Pulmonary artery endothelial cell (primary cell): Measurements from ENCODE around the gene GAS6. TPM values are rescaled to one million over a fixed set of nuclear protein-coding genes. Genes with fewer than 3 reads are reported as not detected.
"Not testable (repeated sequence)": the region's sequence is repeated elsewhere in the genome, so short reads cannot be mapped to it uniquely, and the experiment has no call there.

Source experiments
- DNase-seq: peaks from one replicate; pipeline ENCODE4 v3.0.0-alpha.2; 2011; ENCODE audit warnings: low read depth, low spot score
- total RNA-seq: library from RNA; depleted of rRNA; stranded (reverse); fragments of >200 nt; gene quantifications from 2 replicates; pipeline ENCODE4 v1.2.3, GENCODE V29; 2014

Gene GAS6
- total RNA-seq, result 92.5 and 127 TPM in 2 replicates

DNA sequence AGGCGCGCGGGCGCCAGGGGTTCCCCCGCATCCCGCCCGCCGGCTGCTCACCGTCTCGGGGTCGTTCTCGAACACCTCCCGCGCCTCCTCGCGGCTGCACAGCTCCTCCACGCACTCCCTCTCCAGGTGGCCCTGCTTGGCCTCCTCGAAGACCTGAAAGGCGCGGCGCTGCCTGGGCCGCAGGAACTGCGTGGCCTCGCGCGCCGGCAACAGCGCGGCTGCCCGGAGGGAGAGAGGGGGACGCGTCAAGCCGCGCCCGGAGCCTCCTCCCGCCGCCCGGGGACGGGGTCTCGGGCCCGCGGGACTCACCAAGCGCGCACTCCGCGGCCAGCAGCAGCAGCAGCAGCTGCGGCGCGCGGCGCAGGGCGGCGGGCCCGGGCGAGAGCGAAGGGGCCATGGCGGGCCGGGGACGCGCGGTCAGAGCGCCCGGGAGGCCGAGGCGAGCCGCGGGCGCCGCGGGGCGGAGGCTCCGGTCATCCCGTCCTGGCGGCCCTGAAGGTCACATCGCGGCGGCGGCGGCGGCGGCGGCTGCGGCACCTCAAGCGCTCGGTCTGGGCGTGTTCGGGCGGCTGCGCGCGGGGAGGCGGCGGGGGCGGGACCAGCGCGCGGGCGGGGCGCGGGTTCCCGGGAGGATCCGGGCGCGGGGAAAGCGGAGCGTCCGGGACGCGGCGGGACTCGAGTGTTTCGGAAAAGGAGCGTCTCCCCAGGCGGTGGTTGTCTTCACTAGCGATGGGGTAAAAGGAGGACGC is at the start of gene GAS6:
Gene GAS6, minus strand, starts transcription at position 553 of the 749 bp plus-strand sequence. Its CDS starts 156 bp downstream, at position 397.
- no peak for DNase-seq

DNA sequence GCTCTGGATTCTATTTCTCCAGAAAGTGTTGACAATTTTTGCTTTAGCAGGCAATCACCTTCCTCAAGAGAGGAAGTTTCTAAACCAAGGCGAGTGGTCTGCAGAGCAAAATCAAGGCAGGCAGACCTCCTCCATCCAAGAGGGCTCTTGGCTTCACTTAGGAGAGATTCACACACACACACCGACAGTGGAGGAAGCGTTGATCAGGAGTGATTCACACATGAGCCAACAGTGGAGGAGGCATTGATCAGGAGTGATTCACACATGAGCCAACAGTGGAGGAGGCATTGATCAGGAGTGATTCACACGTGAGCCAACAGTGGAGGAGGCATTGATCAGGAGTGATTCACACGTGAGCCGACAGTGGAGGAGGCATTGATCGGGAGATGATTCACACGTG is 49.5 kb upstream of the GAS6 start:
- DNase-seq, result not testable (repeated sequence)

DNA sequence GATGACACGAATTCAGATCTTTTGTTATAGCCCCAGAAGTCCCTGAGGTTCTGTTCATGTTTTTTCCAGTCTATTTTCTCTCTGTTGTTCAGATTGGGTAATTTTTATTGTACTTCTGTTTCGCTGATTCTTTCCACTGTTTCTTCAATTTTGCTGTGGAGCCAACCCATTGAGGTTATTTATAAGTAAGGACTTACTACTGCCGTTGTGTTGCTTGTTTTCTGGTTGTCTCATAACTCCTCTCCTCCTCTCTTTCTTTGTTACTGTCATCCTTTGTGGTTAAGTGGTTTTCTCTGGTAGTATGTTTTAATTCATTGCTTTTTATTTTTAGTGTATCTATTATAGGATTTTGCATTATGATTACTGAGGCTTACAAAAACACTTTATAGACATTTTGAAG is 48.7 kb upstream of the GAS6 start:
- no peak for DNase-seq

DNA sequence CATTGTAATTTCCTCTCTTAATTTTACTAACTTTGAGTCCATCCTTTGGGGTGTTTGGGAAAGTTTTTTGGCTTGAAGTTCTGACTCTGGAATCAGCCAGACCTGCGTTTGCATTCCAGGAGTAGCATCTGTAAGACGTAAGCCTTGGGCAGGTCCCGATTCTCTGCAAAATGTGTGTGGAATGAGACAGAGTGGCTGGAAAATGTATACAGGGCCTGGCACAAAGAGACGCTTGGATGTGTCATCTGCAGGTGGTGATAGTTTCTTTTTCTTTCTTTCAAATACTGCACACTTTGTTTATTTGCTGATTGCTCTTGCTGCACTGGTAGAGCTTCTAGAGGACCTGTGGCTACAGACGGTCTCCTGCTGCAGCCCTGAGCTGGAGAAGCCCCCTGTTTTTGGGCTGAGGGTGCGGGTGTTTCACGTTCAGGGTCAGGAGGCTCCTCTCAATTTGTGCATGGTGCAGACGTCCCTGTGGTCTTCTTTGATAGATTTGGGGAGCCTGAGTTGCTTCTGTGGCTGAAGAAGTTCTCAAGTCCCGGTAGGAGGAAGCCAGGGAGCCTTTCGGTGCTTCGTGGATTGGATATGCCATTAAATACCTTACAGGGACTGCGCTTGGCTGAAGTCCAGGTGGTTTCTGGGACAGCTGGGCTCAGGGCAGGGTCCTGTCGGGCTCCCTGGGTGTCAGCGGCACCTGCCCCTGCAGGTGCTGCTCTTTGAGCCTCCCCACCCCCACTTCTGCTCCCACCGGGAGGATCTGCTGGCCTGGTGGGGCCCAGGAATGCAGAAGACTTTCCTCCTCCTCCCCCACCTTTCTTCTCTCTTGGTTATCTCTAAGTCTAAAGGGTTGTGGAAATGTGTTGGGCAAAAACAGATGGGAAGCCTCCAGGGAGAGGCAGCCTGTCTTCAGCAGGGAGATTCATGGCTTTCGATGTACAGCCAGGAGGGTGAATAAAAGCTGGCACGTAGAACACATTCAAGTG is 44.0 kb upstream of the GAS6 start:
- DNase-seq, result no peak

DNA sequence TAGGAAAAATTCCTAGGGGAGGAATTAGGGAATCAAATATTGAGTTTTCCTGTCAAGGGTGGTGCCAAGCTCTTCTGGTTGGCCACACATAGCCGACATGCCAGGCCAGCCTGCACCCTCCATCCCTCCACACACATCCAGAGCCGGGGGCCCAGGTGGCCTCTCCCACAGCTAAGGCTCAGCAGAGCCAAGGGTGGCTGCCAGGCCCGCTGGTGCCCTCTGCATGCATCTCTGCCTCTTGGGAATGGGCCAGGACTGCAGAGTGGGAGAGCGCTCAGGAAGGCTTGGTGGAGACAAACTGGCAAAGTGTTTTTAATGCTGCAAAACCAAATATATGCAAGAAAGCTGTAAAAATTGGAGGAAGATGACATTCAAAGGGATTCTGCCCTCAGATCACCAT is 42.7 kb upstream of the GAS6 start:
- no peak for DNase-seq

DNA sequence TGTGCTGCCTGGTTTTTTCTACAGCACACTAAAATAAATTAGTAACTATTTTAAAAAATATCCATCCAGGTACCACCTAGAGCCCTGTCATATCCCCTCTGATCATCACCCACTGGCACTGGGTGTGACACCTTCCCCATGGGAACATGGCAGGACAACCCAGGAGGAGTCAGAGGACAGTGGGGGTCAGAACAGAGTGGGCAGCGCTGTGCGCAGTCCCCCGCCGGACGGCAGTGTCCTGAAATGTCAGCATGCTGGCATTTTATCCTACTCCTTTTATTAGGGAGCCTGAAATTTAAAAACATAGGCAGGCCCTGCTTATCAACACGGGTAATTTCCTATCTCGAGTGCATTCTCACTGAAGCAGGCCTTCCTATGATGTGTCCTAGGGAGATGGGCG is 42.1 kb upstream of the GAS6 start:
- no peak for DNase-seq

DNA sequence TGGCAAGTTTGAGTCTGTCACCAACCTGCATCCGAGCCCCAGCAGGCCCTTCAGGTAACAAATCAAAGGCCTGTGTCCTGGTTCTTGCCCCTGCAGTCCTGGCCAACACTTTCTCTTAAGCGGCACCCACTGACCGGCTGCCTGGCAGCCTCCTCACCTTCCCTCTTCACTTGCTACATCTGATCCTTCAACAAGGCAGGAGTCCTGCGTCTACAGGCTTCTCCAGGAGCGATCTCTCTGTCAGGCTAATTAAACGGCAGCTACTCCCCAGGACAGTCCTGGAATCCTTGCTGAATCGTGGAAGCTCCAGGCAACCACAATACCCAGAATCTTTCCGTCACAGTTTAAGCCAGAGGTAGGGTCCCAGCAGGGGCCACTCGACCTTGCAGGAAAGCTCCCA is 41.1 kb upstream of the GAS6 start:
- no peak for DNase-seq

DNA sequence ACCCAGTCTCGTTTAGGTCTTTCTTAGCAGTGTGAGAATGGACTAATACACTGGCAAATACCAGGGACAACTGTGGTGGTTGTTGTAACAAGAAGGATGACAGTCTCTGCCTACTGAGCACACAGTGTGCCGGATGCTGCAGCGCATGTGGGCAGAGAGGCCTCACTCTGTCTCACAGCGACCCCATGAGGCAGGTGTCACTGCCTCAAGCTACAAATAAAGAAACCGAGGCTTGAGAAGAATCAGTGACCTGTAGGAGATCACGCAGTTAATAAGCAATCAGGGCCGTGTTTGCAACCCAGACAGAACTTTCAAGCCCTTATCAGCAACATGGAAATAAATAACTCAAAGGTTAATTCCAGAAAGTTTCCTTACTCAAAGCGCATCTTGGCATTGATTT is 40.5 kb upstream of the GAS6 start:
- DNase-seq, result no peak

DNA sequence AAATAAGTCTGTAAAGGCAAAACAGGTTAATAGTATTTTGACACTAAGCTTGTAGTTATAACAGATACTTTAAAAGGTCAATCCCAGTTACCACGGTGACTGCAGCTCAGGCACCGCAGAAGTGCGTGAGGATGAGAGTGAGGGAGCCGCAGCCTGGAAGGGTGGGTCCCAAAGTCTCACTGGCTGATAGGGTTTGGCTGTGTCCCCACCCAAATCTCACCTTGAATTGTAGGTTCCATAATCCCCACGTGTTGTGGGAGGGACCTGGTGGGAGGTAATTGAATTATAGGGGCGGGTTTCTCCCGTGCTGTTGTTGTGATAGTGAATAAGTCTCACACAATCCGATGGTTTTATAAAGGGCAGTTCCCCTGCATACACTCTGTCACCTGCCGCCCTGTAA is 40.0 kb upstream of the GAS6 start:
- DNase-seq, result no peak

DNA sequence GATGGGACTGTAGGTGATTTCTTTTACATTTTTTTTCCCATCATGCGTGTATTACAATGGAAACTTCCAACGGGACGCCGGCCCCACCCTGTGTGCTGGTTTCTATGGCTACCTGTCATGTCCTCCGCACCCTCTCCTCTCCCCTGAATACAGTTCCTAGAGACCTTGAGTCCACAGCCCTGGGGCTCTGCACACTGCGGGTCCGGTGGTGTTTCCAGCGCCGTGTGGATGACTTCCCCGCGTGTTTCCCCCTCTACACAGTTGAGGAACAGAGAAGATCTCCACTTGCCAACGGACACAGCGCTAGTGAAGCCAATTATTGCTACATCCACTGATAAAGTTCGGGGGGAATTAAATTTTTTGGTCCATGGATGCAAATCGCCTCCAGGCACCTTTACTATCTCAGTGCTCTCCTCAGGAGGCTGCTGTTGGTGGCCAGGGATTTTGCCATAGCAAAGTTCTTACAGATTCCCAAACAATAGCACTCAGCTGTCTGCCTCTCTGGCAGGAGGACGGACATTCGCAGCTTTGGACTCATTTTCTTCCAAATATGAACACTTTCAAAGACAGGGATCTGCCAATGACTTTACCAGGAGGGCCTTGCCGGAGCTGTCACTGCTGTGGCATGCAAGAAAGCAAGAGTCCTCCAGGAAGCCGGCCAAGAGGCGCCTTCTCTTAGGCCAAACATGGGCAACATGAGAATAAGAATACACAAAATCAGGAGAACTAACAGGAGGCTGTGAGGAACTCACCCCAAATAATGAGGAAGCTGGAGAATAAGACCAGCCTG is 39.3 kb upstream of the GAS6 start:
- DNase-seq, result no peak

DNA sequence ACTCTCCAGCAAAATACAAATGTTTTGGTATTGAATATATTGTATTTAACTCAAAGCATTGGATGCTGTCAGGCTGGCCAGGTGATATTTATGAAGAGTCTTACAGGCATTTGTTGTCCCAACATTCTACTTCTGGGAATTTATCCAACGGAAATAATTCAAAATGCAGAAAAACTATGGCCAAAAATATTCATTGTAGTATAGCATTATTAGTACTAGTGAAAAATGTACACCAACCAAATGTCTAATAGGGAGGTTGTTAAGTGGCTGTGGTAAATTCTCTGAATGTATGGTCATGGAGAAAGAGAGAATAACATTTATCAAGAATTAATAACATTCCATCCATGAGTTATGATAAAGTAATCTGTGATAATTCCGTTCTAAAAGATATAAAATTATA is 38.6 kb upstream of the GAS6 start:
- no peak for DNase-seq

DNA sequence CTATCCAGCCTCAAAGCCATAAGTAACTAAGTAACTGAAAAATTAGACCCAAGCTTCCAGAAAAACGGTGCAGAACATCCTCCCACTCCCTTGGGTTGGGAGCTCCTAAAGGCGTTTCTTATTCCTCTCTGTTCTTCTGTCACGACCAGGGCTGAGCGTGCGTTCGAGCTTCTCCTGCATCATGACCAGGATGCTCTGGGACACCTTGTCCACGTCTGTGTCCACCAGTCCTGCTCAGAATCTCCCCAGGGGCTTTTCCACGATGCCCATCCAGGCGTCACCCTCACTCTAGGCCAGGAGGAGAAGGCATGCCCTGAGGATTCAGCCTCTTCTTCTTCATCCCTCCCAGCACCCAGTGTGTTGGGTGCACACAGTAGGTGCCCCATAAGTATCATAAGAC is 37.8 kb upstream of the GAS6 start:
- no peak for DNase-seq

DNA sequence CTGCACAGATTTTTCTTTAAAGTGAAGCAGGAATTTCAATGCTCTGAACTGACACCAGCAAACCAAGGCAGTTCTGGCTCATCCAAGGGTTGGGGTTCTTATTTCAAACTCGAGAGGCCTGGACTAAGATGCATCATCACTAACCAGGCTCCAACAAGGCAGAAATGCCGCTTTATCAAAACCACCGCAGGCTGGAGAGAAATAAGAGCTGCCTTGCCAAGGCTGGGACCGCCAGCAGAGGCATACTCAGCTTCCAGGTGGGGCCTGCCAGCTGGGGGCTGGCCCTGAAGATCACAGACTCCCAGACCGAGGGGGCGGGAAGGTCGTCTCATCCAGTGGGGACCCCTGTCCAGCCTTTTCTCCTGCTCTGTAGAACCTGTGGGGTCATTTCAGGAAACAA is 37.4 kb upstream of the GAS6 start:
- DNase-seq, result no peak

DNA sequence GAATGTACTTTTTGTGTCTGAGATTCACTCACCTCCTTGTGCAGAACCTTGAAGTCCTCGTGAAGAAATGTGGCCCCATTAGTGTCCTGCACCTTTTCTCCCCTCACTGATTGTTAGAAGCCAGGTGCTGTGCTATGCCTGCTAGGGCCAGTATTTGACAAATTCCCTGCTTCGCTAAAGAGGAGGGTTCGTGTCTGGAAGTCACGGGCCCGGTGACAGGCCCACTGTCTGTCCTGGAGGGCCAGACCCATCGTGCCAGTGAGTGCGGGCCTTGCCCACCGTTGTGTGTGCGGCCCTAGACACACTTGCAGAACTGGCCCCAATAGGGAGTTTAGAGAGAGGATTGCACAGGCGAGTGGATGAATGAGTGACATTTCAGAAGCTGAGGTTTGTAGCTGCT is 36.8 kb upstream of the GAS6 start:
- no peak for DNase-seq

DNA sequence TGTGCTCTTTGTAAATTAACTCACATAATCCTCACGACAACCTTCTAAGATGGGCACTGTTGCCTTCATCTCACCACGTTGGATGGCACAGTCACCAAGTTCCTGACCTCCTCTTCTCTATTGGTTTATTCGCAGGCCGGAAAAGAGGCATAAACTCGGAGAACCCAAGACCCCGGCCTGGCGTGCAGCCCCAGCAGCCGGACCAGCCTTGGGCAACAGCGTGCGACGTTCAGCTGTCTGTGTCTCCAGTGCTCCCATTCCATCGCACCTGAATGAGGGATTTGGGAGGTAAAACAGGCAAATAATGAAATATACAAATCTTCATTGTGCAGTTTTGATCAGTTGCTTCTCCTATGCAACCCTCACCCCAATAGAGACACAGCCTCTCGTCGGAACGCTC is 34.5 kb upstream of the GAS6 start:
- DNase-seq, result no peak

DNA sequence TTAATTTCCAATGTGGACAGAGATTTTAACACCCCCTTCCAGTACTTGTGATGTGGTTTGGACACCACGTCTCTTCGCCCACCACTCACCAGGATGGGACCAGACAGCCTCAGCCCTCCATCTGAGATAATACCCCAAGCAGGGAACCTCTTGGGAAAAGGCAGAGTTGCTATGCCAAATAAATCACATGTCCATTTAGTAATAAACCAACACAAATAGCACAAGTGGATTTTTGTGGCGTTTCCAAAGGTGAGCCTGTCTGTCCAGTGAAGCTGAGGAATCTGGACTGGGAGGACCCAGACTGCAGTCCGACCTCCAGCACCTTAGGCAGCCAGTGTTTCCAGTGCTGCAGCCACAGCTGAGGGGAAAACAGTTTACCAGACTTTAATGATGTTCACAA is 34.1 kb upstream of the GAS6 start:
- DNase-seq, result no peak

DNA sequence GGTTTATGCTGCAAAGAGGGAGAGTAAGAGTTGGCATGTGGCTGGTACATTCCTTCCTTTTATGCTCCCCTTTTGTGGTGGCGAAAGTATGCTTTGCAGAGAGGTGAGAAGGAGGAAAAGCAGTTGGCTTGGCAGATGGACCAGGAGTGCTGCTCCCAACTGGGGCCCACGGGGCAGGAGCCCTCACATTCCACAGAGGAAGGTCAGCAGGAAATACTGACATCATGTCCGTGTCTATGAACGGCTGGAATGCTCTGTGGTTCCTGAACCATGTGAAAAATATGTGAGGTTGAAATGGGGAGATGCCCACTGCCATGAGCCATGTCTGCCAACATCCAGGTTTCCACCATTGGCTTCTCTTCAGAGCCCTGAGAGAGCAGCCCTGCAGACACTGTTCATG is 33.3 kb upstream of the GAS6 start:
- DNase-seq, result peak; percentile 63

DNA sequence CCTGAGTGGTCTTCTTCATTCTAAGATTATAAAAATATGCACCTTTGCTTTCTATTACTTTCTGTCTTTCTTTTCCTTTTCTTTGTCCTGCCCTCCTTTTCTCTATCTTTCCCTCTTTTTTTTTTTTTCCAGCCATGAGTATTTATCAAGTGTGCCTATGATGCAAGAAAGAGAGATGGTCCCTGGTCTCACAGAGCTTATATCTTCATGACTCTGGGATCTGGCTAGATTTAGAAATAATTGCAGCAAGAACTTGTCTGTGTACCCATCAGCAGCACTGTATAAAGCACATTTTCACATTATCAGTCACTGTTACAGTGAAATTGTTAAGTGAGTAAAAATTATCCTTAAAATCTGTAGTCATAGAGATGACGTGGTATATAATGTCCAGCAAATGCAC is 31.6 kb upstream of the GAS6 start:
- DNase-seq, result no peak

DNA sequence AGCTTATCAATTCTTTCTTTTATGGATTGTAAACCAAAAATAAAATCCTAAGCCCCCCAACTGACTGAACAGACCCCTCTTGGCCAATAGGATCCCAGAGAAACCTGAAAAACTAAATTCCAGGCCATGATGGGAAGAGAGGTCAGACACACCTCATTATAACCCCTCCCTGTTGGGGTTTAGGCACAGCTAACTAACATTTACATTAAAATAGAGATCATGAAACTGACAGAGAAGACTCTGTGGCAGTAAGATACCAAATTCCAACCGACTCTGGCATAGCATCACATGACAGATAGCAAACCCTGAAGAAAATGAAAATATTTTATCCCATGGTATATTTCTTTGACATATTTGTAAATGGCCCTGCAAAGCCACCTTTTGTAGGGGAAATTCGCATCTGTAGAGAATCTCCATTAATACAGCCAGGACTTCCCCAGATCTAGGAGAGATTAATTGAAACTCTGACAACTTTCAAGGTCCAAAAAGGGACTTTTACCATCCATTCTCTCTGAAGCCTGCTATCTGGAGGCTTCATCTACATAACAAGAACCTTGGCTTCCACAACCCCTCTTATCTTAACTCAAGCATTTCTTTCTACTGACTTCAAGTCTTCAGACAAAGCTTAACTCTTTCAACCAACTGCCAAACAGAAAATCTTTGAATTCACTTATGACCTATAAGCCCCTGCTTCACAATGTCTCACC is 27.1 kb upstream of the GAS6 start:
- DNase-seq, result no peak

DNA sequence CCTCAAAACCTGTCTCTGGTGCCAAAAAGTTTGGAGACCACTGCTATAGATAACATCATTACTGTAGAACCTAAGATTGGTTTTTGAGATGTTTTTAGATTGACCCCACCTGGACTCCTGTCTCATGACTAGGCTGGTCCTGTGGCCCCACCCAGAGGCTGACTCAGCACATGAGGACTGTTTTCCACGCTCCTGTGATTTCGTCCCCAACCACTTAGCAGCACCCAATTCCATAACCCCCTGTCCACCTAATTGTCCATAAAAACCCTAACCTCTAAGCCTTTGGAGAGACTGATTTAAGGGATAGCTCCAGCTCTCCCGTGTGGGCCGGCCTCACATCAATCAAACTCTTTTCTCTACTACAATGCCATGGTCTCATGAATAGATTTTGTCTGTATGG is 25.6 kb upstream of the GAS6 start:
- no peak for DNase-seq

DNA sequence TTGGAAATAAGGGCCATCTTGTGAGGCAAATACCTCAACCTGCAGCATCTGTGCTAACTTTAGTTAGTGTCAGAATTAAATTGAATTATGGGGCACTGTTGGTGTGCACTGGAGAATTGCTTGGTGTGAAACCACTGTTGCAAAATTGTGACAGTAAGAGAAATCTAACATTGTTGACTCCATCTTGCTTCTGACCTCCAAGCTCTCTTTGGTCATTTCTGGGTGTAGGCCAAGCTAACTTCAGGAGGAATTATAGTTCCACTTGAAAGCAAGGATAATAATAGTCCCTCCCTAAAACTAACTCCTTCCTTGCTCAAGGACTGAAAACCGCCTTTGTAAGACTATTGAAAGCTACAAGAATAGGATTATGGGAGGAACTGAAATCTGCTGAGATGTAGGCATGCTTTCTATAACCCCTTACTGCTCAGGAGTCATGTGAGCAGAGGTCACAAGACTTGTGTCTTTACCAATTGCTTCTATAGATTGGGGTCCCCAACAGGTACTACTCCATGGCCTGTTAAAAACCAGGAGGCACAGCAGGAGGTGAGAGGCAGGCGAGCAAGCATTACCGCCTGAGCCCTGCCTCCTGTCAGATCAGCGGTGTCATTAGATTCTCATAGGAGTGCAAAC is 24.9 kb upstream of the GAS6 start:
- no peak for DNase-seq
